Activated CD4-positive, CD25-positive, alpha-beta regulatory T cell treated with anti-CD3 and anti-CD28 coated beads, Interleukin-2, amount 50 U/mL, for 72 hours (primary cell): ENCODE measurements around the gene MSL1.

Experiments used
- DNase-seq: peaks from one replicate; pipeline ENCODE4 v3.0.0; 2021

MSL1 gene

DNA sequence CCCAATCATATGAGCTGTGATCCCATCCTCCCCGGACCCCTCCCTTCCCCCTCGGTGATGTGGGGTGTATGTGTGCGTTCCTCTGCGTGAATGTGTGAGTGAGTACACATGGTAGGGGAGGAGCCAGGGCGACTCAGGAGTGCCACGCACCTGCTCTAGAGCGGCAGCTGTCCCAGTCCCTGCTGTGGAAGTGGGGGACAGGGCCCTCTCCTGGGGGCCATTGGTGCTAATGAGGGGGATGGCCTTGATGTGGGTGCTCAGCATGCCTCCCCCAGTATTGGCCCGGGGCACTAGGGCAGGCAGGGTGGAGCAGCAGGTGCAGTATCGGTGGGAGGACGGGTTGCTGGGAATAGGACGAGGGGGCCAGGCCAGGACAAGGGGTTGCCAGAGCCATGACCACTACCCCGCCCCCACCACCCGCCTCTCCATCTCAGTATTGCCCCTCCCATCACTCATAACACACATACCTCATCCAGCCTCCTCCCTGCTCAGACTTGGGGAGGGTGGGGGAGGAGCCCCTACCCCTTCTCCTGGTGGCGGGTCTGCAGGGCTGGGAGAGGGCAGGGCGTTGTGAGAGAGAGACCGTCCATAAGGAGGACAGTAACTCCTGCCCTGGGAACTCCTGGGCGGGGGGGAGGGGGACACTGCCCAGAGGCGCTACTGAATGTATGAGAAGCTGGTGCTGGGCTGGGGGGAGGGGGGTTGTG lies 29.9 kb upstream of the MSL1 start:
- no peak for DNase-seq

- DNase-seq: no peak
Observed at GRCh38 chr17:40092581-40092980, 29.2 kb upstream of the MSL1 start.

DNA sequence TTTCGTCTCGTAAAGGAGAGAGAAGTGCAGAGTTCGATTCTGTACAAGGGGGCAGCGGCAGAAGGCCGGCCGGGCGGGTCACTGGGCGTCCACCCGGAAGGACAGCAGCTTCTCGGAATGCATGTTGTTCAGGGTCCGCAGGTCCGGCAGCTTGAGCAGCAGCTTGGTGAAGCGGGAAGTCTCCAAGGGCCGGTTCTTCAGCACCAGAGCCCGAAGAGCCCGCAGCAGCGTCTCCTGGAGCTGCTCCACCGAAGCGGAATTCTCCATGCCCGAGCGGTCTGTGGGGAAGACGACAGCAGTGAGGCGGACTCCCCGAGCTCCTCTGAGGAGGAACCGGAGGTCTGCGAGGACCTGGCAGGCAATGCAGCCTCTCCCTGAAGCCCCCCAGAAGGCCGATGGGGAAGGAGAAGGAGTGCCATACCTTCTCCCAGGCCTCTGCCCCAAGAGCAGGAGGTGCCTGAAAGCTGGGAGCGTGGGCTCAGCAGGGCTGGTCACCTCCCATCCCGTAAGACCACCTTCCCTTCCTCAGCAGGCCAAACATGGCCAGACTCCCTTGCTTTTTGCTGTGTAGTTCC lies 28.7 kb upstream of the MSL1 start:
- DNase-seq: no peak

DNA sequence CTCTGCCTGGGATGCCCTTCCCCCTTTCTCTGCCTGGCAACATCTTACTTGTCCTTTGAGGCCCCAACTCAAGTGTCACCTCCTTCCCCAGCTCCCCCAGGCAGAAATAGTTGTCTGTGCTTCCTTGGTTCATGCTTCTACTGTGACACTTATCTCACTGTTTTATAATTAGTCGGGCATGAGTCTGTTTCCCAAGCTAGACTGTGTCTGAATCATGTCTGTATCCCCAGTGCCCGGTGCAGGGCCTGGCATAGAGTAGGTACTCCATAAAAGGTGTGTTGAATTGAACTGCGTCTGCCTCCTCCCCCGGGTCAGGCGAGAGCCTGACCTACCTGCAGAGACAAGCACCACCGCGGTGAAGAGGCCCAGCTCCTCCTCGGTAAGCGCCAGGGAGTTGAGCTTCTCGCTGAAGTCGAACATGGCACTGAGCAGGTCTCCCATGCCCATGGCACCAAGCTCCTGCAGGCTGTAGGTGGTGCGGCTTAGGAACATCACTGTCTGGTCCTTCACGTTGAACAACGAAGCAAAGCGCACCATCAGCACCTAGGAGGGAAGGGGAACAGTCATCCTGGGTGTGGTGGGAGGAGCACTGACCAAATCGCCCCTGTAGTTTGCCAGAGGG lies 28.1 kb upstream of the MSL1 start:
- DNase-seq: no peak

GRCh38 chr17:40094874-40095273 lies 26.9 kb upstream of the MSL1 start:
- no peak for DNase-seq

- DNase-seq: no peak
Observed at GRCh38 chr17:40095351-40095943, 26.3 kb upstream of the MSL1 start.

DNA sequence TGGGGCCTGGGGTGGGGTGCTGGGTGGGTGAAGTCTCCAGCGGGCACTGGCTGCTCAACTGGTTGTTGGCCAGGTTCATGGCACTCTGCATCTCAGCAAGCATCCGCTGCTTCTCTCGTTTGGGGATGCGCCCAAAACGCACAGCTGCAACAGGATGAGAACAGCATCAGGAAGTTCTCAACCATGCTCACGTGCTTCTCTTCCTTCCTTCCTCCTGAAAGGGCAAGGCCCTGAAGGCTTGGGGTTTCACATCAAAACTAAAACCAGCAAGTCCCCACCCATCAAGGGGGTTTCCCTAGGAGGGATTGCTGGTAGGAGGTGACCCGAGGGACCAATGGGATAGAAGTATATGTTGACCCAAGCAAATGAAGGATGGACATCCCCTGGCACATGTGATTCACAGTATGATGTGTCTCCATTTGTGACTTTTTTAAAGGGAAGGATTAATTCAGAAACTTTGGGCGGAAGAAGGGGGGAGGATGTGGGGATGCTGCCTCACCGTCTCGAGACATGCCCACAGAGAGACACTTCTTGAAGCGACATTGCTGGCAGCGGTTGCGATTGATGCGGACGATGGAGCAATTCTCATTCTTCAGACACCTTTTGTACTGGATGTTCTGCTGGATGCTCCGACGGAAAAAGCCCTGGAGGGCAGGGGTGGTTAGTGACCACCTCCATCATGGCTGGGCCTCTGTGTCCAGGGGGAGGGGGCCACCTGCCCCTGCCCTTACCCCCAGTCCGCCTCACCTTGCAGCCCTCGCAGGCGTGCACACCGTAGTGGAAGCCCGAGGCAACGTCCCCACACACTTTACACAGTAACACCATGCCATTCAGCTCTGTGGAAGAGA lies 25.6 kb upstream of the MSL1 start:
- DNase-seq: peak; percentile 70

DNA sequence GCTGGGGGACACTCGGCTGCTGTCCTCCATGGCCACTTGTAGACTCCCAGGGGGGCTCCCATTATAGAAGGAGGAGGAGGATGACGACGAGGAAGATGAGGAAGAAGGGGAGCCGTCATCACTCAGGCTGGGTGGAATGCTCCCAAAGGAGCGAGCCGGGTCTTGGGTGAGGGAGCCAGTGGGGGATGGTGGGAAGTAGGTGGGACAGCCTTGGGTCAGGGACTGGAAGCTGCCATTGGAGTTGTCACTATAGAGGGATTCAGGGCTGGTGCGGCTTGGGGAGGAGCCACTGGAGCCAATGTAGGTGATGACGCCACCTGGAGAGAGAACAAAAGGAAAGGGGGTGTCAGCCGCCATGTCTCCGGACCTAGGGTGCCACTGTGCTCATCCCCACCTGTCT lies 24.7 kb upstream of the MSL1 start:
- DNase-seq: no peak

- no peak for DNase-seq
Observed at GRCh38 chr17:40097931-40098845, 23.6 kb upstream of the MSL1 start.

DNA sequence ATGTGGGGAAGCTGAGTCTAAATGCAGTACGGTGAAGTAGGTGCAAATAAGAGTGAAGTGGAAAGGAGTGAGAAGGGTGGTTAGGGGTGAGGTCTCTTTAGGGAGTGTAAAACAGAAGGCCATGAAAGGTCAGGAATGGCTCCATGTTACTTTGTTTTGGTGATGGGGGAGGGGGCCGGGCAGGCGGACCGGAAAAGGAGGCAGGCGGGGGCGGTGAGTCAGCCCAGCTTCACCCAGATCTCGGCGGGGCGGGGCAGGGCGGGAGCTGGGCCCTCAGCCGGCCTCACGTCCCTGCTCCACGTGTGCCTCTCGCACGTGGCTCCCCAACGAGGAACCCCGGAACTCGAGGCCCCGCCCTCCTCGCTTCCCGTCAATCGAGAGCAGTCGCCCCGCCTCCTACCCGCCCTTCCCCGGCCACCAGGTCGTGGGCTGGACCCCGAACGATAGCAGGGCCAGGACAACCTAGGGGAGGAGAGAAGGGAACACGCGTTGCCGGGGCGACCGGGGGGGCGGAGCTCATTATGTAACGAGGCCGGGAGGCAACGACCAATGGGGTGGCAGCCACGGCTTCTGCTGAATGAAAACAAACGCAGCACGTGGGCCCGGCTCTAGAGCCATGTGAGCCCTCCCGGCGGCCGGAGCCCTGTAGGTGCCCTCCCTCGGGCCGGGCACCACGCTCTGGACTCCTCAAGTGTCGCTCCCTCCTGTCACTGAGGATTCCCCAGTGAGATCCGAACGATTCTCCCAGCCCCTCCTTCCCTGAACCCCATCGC lies 22.7 kb upstream of the MSL1 start:
- peak; percentile 97 for DNase-seq

DNA sequence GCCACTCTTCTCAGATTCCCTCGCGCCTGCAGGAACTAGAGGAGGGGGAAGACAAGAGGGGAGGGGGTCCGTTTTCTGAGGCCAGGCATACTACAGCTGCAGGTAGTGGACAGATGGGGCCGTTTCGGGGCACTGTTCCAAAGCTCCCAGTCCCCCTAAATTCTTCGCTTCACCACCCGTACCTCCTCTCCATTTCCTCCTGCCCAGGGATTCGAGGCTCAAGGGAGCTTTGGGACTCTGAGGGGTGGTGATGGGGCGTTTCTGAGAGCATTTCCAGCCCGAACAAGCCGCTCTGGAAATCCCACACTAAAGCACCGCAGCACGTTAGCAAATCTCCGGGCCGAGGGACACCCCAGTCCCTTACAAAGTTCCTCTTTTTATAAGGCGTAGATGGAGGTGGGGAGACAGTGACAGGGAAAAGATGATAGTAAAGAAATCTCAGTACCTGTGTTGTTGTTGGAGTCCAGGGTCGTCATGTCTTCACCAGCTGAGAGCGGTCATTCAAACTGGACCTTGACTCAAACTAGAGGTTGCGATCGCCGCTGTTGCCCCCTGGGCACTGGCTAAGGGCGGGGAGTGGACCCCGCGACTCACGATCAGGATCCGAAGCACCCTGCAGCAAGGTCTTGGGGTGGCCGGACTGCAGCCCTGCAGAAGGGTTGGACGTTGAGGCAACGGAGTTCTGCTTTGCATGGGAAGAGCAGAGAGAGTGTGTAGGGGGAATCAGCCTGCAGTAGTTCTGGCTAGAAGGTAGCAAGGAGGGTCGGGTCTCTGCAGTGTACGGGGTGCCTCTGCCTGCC lies 22.0 kb upstream of the MSL1 start:
- DNase-seq: peak; percentile 40

- no peak for DNase-seq
Observed at GRCh38 chr17:40100419-40100668, 21.4 kb upstream of the MSL1 start, which contains the start of gene NR1D1. NR1D1 (minus strand) TSS chr17:40100589; CDS start chr17:40100094, 495 bp downstream.

DNA sequence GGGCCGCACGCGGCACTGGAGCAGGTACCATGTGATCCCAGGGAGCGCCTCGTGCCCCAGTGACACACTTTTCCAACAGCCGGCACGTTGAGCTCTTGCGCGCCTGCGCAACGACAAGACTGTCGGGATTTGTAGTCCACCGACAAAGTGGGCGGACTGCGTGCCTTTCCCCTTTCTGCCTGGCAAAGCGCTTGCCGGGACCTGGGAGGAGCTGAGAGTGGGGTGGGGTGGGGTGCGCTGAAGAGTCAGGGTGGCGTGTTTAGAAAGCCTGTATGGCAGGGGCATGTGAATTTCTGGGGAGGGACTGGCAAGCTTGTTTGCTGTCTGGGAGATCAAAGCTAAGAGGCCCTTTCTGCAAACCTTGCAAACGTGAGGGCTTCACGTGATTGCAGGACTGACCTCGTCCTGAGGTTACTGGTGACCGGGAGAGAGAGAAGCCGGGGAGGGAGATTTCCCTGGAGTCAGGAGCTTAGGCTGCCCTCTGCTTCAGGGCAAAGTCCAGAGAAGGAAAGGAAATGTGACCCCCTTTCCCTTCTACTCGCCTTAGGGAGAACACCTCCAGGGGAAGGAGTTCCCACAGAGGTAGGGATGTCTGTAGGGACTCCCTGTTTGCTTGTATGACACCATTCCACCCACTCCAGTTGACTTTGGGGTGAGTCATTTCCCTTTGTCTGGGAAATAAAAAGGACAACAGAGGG lies 21.0 kb upstream of the MSL1 start:
- peak; percentile 81 for DNase-seq

DNA sequence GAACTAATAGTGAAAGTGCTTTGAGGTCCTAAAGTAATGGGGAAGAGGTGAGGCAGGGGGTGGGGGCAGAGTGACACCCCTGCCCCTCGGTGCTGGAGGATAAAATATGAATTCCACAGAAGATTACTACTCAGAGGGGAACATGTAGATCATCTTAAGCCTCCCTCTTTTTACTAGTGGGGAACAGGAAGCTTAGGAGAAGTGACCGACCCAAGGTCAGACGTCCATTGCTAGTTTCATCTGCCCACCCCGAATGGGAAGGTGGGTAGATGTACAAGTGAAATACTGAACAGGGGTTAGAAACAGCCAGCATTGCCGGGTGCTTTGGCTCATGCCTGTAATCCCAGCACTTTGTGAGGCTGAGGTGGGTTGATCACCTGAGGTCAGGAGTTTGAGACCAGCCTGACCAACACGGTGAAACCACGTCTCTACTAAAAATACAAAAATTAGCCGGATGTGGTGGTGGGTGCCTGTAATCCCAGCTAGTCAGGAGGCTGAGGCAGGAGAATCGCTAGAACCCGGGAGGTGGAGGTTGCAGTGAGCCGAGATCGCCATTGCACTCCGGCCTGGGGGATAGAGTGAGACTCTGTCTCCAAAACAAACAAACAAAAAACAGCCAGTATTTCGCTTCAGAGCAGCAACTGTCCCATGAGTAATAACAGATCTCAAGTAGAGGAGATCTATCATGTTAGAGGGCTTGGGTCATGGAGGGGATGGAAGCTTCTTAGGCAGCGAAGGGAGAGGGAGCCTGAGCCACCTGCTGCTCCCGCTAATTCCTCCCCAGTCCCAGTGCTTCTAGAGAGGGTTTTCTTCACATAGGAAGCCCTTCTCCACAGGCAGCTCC lies 20.2 kb upstream of the MSL1 start:
- DNase-seq: no peak

DNA sequence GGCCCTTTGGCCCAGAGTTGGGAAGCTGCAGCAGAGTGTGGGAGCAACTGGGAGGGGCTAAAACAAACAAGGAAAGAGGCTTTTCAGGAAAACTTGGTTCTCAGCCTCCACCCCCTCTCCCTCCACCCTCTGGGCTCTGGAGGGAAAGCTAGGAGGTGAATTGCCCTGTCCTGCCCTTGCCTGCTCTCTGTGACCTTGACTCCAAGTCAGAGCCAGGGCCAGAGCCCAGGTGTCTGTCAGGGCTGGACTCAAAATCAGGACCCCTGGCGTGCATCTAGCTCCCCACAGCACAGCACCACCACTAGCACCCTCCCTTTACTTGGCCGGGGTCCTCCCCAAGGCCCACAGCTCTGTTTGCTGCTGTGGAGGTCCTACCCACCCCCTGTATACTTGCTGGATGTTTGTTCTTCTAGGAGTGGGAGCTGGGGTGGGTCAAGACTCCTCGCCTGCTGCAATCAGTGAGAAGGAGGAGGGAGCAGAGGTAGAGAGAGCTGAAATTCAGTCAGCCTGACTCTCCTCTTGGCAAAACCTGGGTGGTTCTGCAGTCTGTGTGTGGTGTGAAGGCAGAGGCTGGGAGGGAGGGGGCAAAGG lies 18.6 kb upstream of the MSL1 start:
- DNase-seq: no peak

DNA sequence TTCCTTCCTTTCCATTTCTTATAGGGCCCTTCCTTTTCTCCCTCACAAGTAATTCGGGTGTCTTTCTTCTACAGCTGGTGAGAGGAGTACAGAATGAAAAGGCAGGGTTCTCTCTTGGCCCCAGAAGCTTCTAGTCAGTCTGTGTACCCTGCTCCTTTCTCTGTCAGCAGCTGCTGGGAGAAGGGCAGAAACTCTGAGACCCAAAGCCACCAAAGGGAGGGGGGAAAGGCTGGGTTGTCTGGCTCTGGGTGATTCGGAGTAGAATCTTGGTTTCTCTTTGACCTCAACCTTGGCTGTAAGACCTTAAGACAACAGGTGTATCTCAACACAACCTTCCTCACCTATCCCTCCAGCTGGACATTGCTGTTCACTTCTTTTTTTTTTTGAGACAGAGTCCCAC lies 18.1 kb upstream of the MSL1 start:
- no peak for DNase-seq

GRCh38 chr17:40104594-40105486 lies 16.9 kb upstream of the MSL1 start:
- DNase-seq: no peak
